Osteoblast (primary cell): ENCODE data around the gene IQCH. TPM values are rescaled to one million over a fixed set of nuclear protein-coding genes. Genes with fewer than 3 reads are reported as not detected.

Source experiments
- DNase-seq: peaks from one replicate; pipeline ENCODE4 v3.0.0; 2011; ENCODE audit warnings: low spot score, mixed read lengths; ENCODE audit not compliant: insufficient read length; ENCODE audit errors: missing footprints
- H2AFZ ChIP-seq: 2 replicates; pipeline ENCODE4 v1.6.0; 2011; ENCODE audit warnings: mild to moderate bottlenecking, low read length
- H3K27ac ChIP-seq: 2 replicates; pipeline ENCODE4 v1.5.1; 2011; ENCODE audit warnings: mild to moderate bottlenecking, low read depth, low read length, moderate library complexity
- H3K27me3 ChIP-seq: 2 replicates; pipeline ENCODE4 v1.6.0; 2012; ENCODE audit warnings: mild to moderate bottlenecking, control low read depth, inconsistent platforms, low read length, moderate library complexity; ENCODE audit not compliant: insufficient read depth
- H3K36me3 ChIP-seq: 2 replicates; pipeline ENCODE4 v1.5.1; 2011; ENCODE audit warnings: mild to moderate bottlenecking, low read length, control low read depth, moderate library complexity; ENCODE audit not compliant: insufficient read depth
- H3K4me1 ChIP-seq: 2 replicates; pipeline ENCODE4 v1.5.1; 2011; ENCODE audit warnings: mild to moderate bottlenecking, low read length, control low read depth, moderate library complexity; ENCODE audit not compliant: insufficient read depth
- H3K4me2 ChIP-seq: 2 replicates; pipeline ENCODE4 v1.6.0; 2011; ENCODE audit warnings: mild to moderate bottlenecking, low read length; ENCODE audit not compliant: insufficient read depth
- H3K4me3 ChIP-seq: fragments of 200-600 bp; sonication (generic); 3 replicates; pipeline ENCODE4 v1.5.1; 2012; ENCODE audit warnings: mild to moderate bottlenecking, low read length, inconsistent platforms; ENCODE audit not compliant: insufficient read depth
- H3K79me2 ChIP-seq: 2 replicates; pipeline ENCODE4 v1.6.0; 2012; ENCODE audit warnings: mild to moderate bottlenecking, low read length, control low read depth, inconsistent platforms; ENCODE audit not compliant: insufficient read depth
- H3K9me3 ChIP-seq: 2 replicates; pipeline ENCODE4 v1.5.1; 2011; ENCODE audit warnings: low read depth, low read length, control low read depth
- H4K20me1 ChIP-seq: 2 replicates; pipeline ENCODE4 v1.6.0; 2012; ENCODE audit warnings: mild to moderate bottlenecking, low read length, control low read depth; ENCODE audit not compliant: insufficient read depth
- total RNA-seq: library from RNA; depleted of rRNA; stranded (reverse); fragments of >200 nt; gene quantifications from 2 replicates; pipeline ENCODE4 v1.2.3, GENCODE V29; 2012
- TF ChIP-seq, protein P1 (sequence below): IDR thresholded peaks from 2 replicates; pipeline ENCODE4 v1.5.1; 2011; ENCODE audit warnings: mild to moderate bottlenecking, low read depth, low read length, moderate library complexity; ENCODE audit errors: extremely low read depth

IQCH gene
- total RNA-seq, 1 donor: 5.8 TPM

GRCh38 chr15:67218428-67218827 is 36.2 kb upstream of the IQCH start:
- Histone ChIP-seq H3K9me3 (no peaks in the 10 kb centered on the region), H3K27ac (no peak overlapping the region), H3K4me2 (no peak overlapping the region), H2AFZ (no peak overlapping the region), H3K4me3 (no peak overlapping the region), H3K79me2 (peaks cover 17% of the 10 kb centered on the region), H3K4me1 (no peaks in the 10 kb centered on the region), H3K36me3 (peaks cover 6% of the 10 kb centered on the region), H3K27me3 (no peaks in the 10 kb centered on the region), H4K20me1 (no peaks in the 10 kb centered on the region)
- no peak for DNase-seq
- TF ChIP-seq, protein P1, sequence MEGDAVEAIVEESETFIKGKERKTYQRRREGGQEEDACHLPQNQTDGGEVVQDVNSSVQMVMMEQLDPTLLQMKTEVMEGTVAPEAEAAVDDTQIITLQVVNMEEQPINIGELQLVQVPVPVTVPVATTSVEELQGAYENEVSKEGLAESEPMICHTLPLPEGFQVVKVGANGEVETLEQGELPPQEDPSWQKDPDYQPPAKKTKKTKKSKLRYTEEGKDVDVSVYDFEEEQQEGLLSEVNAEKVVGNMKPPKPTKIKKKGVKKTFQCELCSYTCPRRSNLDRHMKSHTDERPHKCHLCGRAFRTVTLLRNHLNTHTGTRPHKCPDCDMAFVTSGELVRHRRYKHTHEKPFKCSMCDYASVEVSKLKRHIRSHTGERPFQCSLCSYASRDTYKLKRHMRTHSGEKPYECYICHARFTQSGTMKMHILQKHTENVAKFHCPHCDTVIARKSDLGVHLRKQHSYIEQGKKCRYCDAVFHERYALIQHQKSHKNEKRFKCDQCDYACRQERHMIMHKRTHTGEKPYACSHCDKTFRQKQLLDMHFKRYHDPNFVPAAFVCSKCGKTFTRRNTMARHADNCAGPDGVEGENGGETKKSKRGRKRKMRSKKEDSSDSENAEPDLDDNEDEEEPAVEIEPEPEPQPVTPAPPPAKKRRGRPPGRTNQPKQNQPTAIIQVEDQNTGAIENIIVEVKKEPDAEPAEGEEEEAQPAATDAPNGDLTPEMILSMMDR: no peak

DNA sequence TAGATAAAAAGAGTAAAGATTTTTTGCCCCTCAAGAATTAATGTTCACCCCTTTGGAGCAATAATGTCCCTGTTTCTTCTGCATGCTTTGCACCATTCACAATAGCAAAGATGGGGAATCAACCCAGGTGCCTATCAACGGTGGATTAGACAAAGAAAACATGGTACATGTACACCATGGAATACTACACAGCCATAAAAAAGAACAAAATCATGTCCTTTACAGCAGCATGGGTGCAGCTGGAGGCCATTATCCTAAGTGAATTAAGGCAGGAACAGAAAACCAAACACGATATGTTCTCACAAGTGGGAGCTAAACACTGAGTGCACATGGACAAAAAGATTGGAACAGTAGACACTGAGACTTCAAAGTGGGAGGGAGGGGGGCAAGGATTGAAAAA is 35.3 kb upstream of the IQCH start:
- no peak for DNase-seq
- TF ChIP-seq, protein P1: no peak
- peaks cover 10% of the 10 kb centered on the region for H3K36me3 ChIP-seq

GRCh38 chr15:67224889-67225288 is 29.7 kb upstream of the IQCH start:
- H3K36me3 ChIP-seq: peaks cover 9% of the 10 kb centered on the region
- DNase-seq: no peak
- no peaks in the 10 kb centered on the region for H3K9me3 ChIP-seq
- TF ChIP-seq, protein P1: no peak
- H3K27ac ChIP-seq: peak overlapping the region; percentile 86
- H3K27me3 ChIP-seq: no peaks in the 10 kb centered on the region
- no peaks in the 10 kb centered on the region for H4K20me1 ChIP-seq
- no peak overlapping the region for H3K4me3 ChIP-seq
- peaks cover 23% of the 10 kb centered on the region for H3K4me1 ChIP-seq
- peak overlapping the region; percentile 37 for H3K4me2 ChIP-seq
- no peak overlapping the region for H2AFZ ChIP-seq
- peaks cover 37% of the 10 kb centered on the region for H3K79me2 ChIP-seq

More for the DNA sequence above, 35.3 kb upstream of the IQCH start:
- Histone ChIP-seq H3K9me3 (no peaks in the 10 kb centered on the region), H4K20me1 (no peaks in the 10 kb centered on the region), H3K27ac (no peak overlapping the region), H2AFZ (no peak overlapping the region), H3K27me3 (no peaks in the 10 kb centered on the region), H3K4me1 (peaks cover 5% of the 10 kb centered on the region), H3K4me3 (no peak overlapping the region), H3K4me2 (no peak overlapping the region), H3K79me2 (peaks cover 22% of the 10 kb centered on the region)

DNA sequence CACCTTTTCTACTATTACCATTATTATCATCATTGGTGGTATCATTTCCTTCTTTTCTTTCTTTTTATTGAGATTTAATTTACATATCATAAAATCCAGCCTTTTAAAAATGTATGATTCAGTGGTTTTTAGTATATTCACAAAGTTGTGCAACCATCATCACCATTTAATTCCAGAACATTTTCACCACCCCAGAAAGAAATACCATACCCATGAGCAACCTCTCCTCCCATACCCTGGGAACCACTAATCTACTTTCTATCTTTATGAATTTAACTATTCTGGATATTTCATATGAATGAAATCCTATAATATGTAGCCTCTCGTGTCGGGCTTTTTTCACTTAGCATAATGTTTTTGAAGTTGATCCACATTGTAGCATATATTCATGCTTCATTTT is 29.2 kb upstream of the IQCH start:
- Histone ChIP-seq H3K36me3 (peaks cover 12% of the 10 kb centered on the region), H2AFZ (no peak overlapping the region), H3K27ac (peak overlapping the region; percentile 86), H3K27me3 (no peaks in the 10 kb centered on the region), H3K4me2 (peak overlapping the region; percentile 47), H3K79me2 (peaks cover 37% of the 10 kb centered on the region), H4K20me1 (no peaks in the 10 kb centered on the region), H3K9me3 (no peaks in the 10 kb centered on the region), H3K4me1 (peaks cover 23% of the 10 kb centered on the region), H3K4me3 (no peak overlapping the region)
- TF ChIP-seq, protein P1: no peak
- peak; percentile 80 for DNase-seq
